Hepatocyte (in vitro differentiated cells): ENCODE data around the gene RXFP4. TPM values are rescaled to one million over a fixed set of nuclear protein-coding genes. Genes with fewer than 3 reads are reported as not detected.
"Not testable (repeated sequence)": the region's sequence is repeated elsewhere in the genome, so short reads cannot be mapped to it uniquely, and the experiment has no call there.

Experiments
- DNase-seq: peaks from one replicate; pipeline ENCODE4 v3.0.0-alpha.2; 2016; ENCODE audit warnings: low spot score
- H2AFZ ChIP-seq: fragments of 200-600 bp; sonication (generic); 2 replicates; pipeline ENCODE4 v1.6.0; 2016; ENCODE audit warnings: antibody characterized with exemption, mild to moderate bottlenecking
- H3K27ac ChIP-seq: fragments of 200-600 bp; sonication (generic); 2 replicates; pipeline ENCODE4 v1.5.1; 2016; ENCODE audit warnings: mild to moderate bottlenecking
- H3K27me3 ChIP-seq: fragments of 200-600 bp; sonication (generic); 2 replicates; pipeline ENCODE4 v1.6.1; 2016
- H3K36me3 ChIP-seq: fragments of 200-600 bp; sonication (generic); replicated peaks from 2 replicates; pipeline ENCODE4 v1.5.1; 2016; ENCODE audit warnings: low read depth; ENCODE audit not compliant: insufficient read depth
- H3K4me1 ChIP-seq: fragments of 200-600 bp; sonication (generic); 2 replicates; pipeline ENCODE4 v1.5.1; 2016; ENCODE audit warnings: mild to moderate bottlenecking, moderate library complexity; ENCODE audit not compliant: insufficient read depth
- H3K4me2 ChIP-seq: fragments of 200-600 bp; sonication (generic); 2 replicates; pipeline ENCODE4 v1.6.0; 2016
- H3K4me3 ChIP-seq: fragments of 200-600 bp; sonication (generic); 2 replicates; pipeline ENCODE4 v1.5.1; 2016; ENCODE audit warnings: mild to moderate bottlenecking
- H3K79me2 ChIP-seq: fragments of 200-600 bp; sonication (generic); 2 replicates; pipeline ENCODE4 v1.6.0; 2017; ENCODE audit warnings: mild to moderate bottlenecking
- H3K9me2 ChIP-seq: fragments of 200-600 bp; sonication (generic); replicated peaks from 2 replicates; pipeline ENCODE4 v1.6.0; 2017; ENCODE audit warnings: mild to moderate bottlenecking; ENCODE audit not compliant: insufficient read depth
- H3K9me3 ChIP-seq: fragments of 200-600 bp; sonication (generic); 2 replicates; pipeline ENCODE4 v1.5.1; 2016; ENCODE audit warnings: low read depth, mild to moderate bottlenecking
- H4K20me1 ChIP-seq: fragments of 200-600 bp; sonication (generic); 2 replicates; pipeline ENCODE4 v1.6.0; 2016; ENCODE audit warnings: mild to moderate bottlenecking; ENCODE audit not compliant: insufficient read depth, poor library complexity, severe bottlenecking
- CTCF ChIP-seq: fragments of 200-600 bp; sonication (generic); IDR thresholded peaks from 2 replicates; pipeline ENCODE4 v1.5.1; 2016; ENCODE audit warnings: antibody characterized with exemption, mild to moderate bottlenecking; ENCODE audit not compliant: poor library complexity
- EZH2 ChIP-seq: fragments of 200-600 bp; sonication (generic); IDR thresholded peaks from 2 replicates; pipeline ENCODE4 v1.6.1; 2016; ENCODE audit warnings: antibody characterized with exemption, mild to moderate bottlenecking, borderline replicate concordance
- EZH2phosphoT487 ChIP-seq: fragments of 200-600 bp; sonication (generic); IDR thresholded peaks from one replicate; pipeline ENCODE4 v1.6.1; 2018; ENCODE audit warnings: antibody characterized with exemption, mild to moderate bottlenecking, low read depth, moderate library complexity; ENCODE audit not compliant: unreplicated experiment, severe bottlenecking
- WGBS: methylation state at CpG from one replicate; pipeline ENCODE4 v1.1.6; 2016; ENCODE audit warnings: low lambda C conversion rate; ENCODE audit errors: missing lambda C conversion rate; 5-methylcytosine and 5-hydroxymethylcytosine counted together
- polyA plus RNA-seq: library from polyadenylated mRNA; unstranded; fragments of >200 nt; fragmentation: Nextera tagmentation; extraction: Ambion mirVana; gene quantifications from 2 replicates; pipeline ENCODE4 v1.2.1, GENCODE V29; 2016
- total RNA-seq: library from RNA; depleted of rRNA; stranded (reverse); fragments of >200 nt; gene quantifications from 2 replicates; pipeline ENCODE4 v1.2.3, GENCODE V29; 2014

Gene RXFP4
- total and polyA plus RNA-seq, 2 experiments from 2014 or later, result 0.83 TPM; not detected in 1

DNA sequence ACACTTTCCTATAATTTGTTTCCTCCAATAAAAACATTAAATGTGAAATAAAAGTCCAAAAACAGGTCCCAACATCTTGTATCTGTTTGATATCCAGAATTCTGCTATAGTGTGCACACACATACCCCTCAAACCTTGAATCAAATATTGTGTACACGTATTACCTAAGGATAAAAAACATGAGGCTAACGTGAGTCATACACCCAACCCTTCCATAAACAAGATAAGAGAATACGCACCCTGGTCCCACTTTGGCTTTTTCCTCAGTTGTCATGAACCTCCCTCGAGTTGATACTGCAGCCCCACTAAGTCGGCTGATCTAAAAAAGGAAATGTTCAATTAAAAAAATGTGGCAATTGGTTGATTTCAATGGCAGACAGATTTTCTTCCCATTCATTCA, 12.4 kb upstream of the RXFP4 start:
- Histone ChIP-seq H3K9me2 (no peaks in the 10 kb centered on the region), H3K36me3 (peaks cover 6% of the 10 kb centered on the region), H2AFZ (no peak overlapping the region), H3K4me2 (no peak overlapping the region), H3K4me1 (peaks cover 26% of the 10 kb centered on the region), H3K4me3 (no peak overlapping the region), H3K9me3 (no peaks in the 10 kb centered on the region), H3K27ac (peak overlapping the region; percentile 27), H4K20me1 (peaks cover 34% of the 10 kb centered on the region), H3K27me3 (no peaks in the 10 kb centered on the region), H3K79me2 (peaks cover 84% of the 10 kb centered on the region)
- no peak for DNase-seq
- 66% methylated on average over 5 of the region's 5 CpGs for WGBS
- TF ChIP-seq EZH2phosphoT487 (no peak), EZH2 (no peak), CTCF (no peak)

DNA sequence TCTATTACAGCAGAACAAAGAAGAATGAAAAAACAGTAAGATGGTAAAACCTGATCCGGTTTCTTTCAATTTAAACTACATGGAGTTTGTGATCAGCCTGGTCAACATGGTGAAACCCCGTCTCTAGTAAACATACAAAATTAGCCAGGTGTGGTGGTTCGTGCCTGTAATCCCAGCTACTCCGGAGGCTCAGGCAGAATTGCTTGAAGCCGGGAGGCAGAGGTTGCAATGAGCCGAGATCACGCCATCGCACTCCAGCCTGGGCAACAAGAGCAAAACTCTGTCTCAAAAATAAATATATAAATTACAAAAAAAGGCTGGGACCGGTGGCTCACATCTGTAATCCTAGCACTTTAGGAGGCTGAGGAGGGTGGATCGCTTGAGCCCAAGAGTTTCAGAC, 10.7 kb upstream of the RXFP4 start:
- DNase-seq, H3K27me3 ChIP-seq, H3K36me3 ChIP-seq, H3K9me3 ChIP-seq, H3K27ac ChIP-seq, H3K4me3 ChIP-seq, H3K9me2 ChIP-seq, H2AFZ ChIP-seq: not testable (repeated sequence)
- 88% methylated on average over 10 of the region's 10 CpGs for WGBS
- Histone ChIP-seq H3K4me2 (peak overlapping the region; percentile 95), H4K20me1 (peaks cover 34% of the 10 kb centered on the region), H3K79me2 (peaks cover 78% of the 10 kb centered on the region), H3K4me1 (peaks cover 26% of the 10 kb centered on the region)

DNA sequence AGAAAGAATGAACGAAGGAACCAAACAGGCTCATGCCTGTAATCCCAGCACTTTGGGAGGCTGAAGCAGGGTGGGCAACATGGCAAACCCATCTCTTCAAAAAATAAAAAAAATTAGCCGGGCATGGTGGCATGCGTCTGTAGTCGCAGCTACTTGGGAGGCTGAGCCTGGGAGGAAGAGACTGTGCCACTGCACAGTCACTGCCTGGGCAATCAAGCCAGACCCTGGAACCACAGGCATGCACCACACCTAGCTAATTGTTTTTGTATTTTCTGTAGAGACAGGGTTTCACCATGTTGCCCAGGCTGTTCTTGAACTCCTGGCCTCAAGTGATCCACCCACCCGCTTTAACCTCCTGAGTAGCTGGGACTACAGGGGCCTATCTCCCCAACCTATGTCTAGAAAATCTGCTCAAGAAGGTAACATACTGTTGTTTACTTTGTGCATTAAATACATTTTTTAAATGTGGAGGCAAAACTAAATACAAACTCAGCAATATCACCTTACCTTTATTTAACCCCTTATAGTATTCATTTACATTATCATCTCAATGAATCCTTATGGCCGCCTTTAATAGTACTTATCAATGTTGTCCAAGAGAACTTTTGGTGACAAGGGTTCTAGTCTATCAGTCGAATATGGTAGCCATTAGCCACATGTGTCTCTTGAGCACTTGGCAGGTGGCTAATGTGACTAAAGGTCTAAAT, 10.0 kb upstream of the RXFP4 start:
- H3K36me3 ChIP-seq, result peaks cover 6% of the 10 kb centered on the region
- no peak for DNase-seq
- TF ChIP-seq EZH2phosphoT487 (no peak), CTCF (no peak), EZH2 (no peak)
- H4K20me1 ChIP-seq, result peaks cover 34% of the 10 kb centered on the region
- H3K27ac ChIP-seq, result no peak overlapping the region
- H2AFZ ChIP-seq, result no peak overlapping the region
- peak overlapping the region; percentile 95 for H3K4me2 ChIP-seq
- H3K27me3 ChIP-seq, result no peaks in the 10 kb centered on the region
- peaks cover 72% of the 10 kb centered on the region for H3K79me2 ChIP-seq
- no peaks in the 10 kb centered on the region for H3K9me2 ChIP-seq
- H3K4me3 ChIP-seq, result no peak overlapping the region
- peaks cover 26% of the 10 kb centered on the region for H3K4me1 ChIP-seq
- no peaks in the 10 kb centered on the region for H3K9me3 ChIP-seq
- 86% methylated on average over 7 of the region's 7 CpGs for WGBS

DNA sequence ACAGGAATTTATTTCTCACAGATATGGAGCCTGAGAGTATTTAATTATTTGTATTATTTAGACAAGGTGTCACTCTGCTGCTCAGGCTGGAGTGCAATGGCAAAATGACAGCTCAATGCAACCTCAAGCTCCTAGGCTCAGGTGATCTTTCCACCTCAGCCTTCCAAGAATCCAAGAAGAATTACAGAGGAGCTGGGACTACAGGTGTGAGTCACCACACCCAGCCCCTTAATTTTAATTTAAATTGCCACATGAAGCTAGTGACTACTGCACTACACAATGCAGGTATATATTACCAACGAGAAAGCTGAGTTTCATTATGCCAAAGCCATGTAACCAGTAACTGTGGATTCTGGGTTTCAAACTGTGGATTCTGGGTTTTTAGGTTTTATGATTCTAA, 9.4 kb upstream of the RXFP4 start:
- no peaks in the 10 kb centered on the region for H3K27me3 ChIP-seq
- no peak overlapping the region for H3K27ac ChIP-seq
- WGBS, result 85% methylated on average over 1 of the region's 1 CpG
- H4K20me1 ChIP-seq, result peaks cover 34% of the 10 kb centered on the region
- peak overlapping the region; percentile 95 for H3K4me2 ChIP-seq
- H3K9me3 ChIP-seq, result no peaks in the 10 kb centered on the region
- no peak overlapping the region for H3K4me3 ChIP-seq
- peaks cover 26% of the 10 kb centered on the region for H3K4me1 ChIP-seq
- H3K36me3 ChIP-seq, result peaks cover 6% of the 10 kb centered on the region
- H3K79me2 ChIP-seq, result peaks cover 66% of the 10 kb centered on the region
- H2AFZ ChIP-seq, result no peak overlapping the region
- no peaks in the 10 kb centered on the region for H3K9me2 ChIP-seq
- TF ChIP-seq EZH2 (no peak), CTCF (no peak), EZH2phosphoT487 (no peak)
- DNase-seq, result no peak
